Measurements from ENCODE around the gene SPIN4.
A peak's percentile ranks its signal among the peaks of the same experiment; 100 is the strongest.
"Not testable (repeated sequence)": the region's sequence is repeated elsewhere in the genome, so short reads cannot be mapped to it uniquely, and the experiment has no call there.

Gene SPIN4

GRCh38 chrX:63350941-63351616 is at the start of gene SPIN4:
SPIN4 (minus strand) TSS chrX:63351332; CDS start chrX:63350819, 513 bp downstream.
- DNase-seq, result peak; percentile 59

GRCh38 chrX:63400340-63400739 is 49.2 kb upstream of the SPIN4 start:
- no peak for DNase-seq

GRCh38 chrX:63394872-63395271 is 43.7 kb upstream of the SPIN4 start:
- no peak for DNase-seq

GRCh38 chrX:63393094-63393493 is 42.0 kb upstream of the SPIN4 start:
- not testable (repeated sequence) for DNase-seq

GRCh38 chrX:63387411-63387810 is 36.3 kb upstream of the SPIN4 start:
- no peak for DNase-seq

- DNase-seq, result not testable (repeated sequence)
These were observed 33.1 kb upstream of the SPIN4 start for GRCh38 chrX:63384263-63384662.

- DNase-seq, result not testable (repeated sequence)
These were observed 21.9 kb upstream of the SPIN4 start for GRCh38 chrX:63373012-63373411.

- not testable (repeated sequence) for DNase-seq
These were observed 16.6 kb upstream of the SPIN4 start for GRCh38 chrX:63367699-63368098.

- DNase-seq, result no peak
These were observed 12.7 kb upstream of the SPIN4 start for GRCh38 chrX:63363788-63364187.

- DNase-seq, result no peak
These were observed 10.4 kb upstream of the SPIN4 start for GRCh38 chrX:63361494-63361893.

- no peak for DNase-seq
These were observed 3.4 kb upstream of the SPIN4 start for GRCh38 chrX:63354484-63354883.

- no peak for DNase-seq
These were observed 661 bp downstream of the SPIN4 start for GRCh38 chrX:63350465-63350877.

- no peak for DNase-seq
These were observed 1.8 kb downstream of the SPIN4 start for GRCh38 chrX:63349307-63349706.

- DNase-seq, result no peak
These were observed 20.5 kb downstream of the SPIN4 start for GRCh38 chrX:63330681-63331080.

- DNase-seq, result no peak
These were observed 23.3 kb downstream of the SPIN4 start for GRCh38 chrX:63327788-63328187.

- no peak for DNase-seq
These were observed 51.5 kb downstream of the SPIN4 start for GRCh38 chrX:63299596-63299995.
